IgD-negative memory B cell (primary cell): ENCODE measurements around the gene HOXD12. TPM values are rescaled to one million over a fixed set of nuclear protein-coding genes. Genes with fewer than 3 reads are reported as not detected.

Experiments
- H3K27ac Mint-ChIP-seq, 3 donors: one replicate each; pipeline ENCODE4 v1.8.0; 2020 to 2022; ENCODE audit warnings: mild to moderate bottlenecking in 3 of 3, mixed read lengths in 3 of 3, moderate library complexity in 1 of 3
- H3K27me3 Mint-ChIP-seq: one replicate; pipeline ENCODE4 v1.8.0; 2021; ENCODE audit warnings: mixed read lengths
- H3K36me3 Mint-ChIP-seq: one replicate; pipeline ENCODE4 v1.8.0; 2020; ENCODE audit warnings: mild to moderate bottlenecking, mixed read lengths
- H3K4me1 Mint-ChIP-seq, 3 donors: one replicate each; pipeline ENCODE4 v1.8.0; 2020 to 2022; ENCODE audit warnings: mixed read lengths in 3 of 3, mild to moderate bottlenecking in 1 of 3
- H3K4me3 Mint-ChIP-seq, 4 donors: one replicate each; pipeline ENCODE4 v1.8.0; 2020 to 2022; ENCODE audit warnings: mild to moderate bottlenecking in 4 of 4, mixed read lengths in 4 of 4, moderate library complexity in 3 of 4
- H3K9me3 Mint-ChIP-seq, 3 donors: one replicate each; pipeline ENCODE4 v1.8.0; 2020 to 2021; ENCODE audit warnings: mixed read lengths in 3 of 3, mild to moderate bottlenecking in 1 of 3
- polyA plus RNA-seq: library from polyadenylated mRNA; unstranded; fragments of 300-500 nt; fragmentation: Illumina TruSeq; gene quantifications from one replicate; pipeline ENCODE4 v1.2.3, GENCODE V29; 2021

HOXD12 gene
- polyA plus RNA-seq, 1 donor from 2014 or later: not detected

DNA sequence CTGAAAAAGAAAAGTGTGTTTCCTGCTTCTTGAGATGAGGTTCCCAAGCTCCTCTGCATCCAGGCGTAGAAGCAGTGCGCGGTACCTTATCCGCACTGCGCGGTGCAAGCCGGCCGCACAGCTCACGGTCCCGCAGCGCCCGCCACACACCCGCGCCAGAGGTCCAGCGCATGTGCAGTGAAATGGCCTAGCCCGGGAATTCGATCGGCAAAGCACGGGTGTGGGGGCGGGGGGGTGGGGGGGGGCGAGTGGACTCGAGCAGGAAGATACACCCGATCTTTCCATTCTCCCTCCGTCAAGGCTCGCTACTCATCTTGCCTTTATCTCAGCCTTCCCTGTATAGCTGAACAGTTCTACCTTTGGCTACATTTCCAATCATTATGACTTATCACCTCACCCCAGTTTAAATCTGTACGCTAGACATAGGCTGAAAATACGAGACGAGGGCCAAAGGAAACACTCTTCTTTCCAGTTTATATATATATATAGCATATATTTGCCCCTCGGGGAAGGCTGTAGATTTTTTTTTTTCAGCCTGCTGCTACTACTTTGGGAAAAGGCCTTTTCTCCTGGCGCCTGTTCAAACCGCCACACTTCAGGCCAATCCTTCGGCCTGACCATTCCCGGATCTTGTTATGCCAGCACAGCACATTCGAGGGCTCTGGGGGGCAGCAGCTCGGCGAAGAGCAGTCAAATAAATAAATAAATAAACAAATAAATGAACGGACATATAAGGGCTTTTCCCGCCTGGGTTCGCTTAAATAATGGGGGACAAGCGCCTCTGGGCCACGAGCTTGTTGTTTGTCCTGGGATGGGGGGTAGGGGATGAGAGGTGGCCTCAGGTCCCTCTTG, 40.3 kb downstream of the HOXD12 start:
- H3K4me3 Mint-ChIP-seq: peak overlapping the region; percentile 30 to 87 (median 56)
- peaks cover 0 to 17% (median 5%) of the 10 kb centered on the region in 3 donors for H3K9me3 Mint-ChIP-seq
- peaks cover 18 to 19% (median 18%) of the 10 kb centered on the region in 3 donors for H3K4me1 Mint-ChIP-seq
- H3K27me3 Mint-ChIP-seq: peaks cover 59% of the 10 kb centered on the region
- peak overlapping the region; percentile 20 to 76 (median 73) for H3K27ac Mint-ChIP-seq
- H3K36me3 Mint-ChIP-seq: peaks cover 7% of the 10 kb centered on the region

DNA sequence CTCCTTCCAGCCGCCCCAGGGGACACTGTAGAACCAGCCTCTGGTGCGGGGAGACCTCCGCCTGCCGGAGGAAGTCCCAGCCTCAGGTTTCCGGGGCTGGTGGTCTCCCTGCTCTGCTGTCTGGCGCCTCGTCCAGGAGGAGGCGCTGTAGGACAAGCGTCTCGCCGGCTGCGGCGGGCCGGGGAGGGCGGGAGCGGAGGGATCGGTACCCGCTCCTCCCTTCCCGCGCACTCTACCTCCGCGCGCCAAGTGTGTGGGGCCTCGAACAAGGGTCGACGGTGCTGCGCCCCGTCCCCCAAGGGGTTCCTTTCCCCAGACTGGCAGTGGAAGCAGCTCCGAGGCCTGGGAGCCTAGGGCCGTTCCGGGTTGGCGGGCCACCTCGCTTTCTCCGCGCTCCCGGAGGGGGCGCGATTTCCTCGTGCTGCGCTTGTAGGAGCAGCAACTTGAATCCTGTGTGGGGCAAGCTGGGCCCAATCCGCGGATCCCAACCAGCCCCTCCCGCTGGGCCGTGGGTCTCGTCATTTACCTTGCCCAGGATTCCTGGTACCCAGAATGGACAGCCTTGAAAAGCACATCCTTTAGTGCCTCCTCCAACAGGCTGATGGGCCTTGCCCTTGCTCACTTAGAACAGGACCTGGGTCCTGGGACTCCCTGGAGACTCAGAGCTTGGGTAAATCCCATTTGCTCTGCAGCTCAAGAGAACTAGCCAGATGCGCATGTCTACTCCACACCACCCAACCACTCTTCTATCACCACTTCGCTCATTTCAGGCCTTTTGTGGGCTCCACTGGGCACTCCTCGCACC, 41.1 kb downstream of the HOXD12 start:
- H3K4me1 Mint-ChIP-seq: peaks cover 12 to 17% (median 16%) of the 10 kb centered on the region in 3 donors
- H3K36me3 Mint-ChIP-seq: peaks cover 7% of the 10 kb centered on the region
- peak overlapping the region; percentile 48 to 84 (median 70) for H3K4me3 Mint-ChIP-seq
- peaks cover 56% of the 10 kb centered on the region for H3K27me3 Mint-ChIP-seq
- H3K27ac Mint-ChIP-seq: peak overlapping the region in 2 of 3 donors; percentile 16 to 76
- H3K9me3 Mint-ChIP-seq: peaks cover 0 to 17% (median 5%) of the 10 kb centered on the region in 3 donors

DNA sequence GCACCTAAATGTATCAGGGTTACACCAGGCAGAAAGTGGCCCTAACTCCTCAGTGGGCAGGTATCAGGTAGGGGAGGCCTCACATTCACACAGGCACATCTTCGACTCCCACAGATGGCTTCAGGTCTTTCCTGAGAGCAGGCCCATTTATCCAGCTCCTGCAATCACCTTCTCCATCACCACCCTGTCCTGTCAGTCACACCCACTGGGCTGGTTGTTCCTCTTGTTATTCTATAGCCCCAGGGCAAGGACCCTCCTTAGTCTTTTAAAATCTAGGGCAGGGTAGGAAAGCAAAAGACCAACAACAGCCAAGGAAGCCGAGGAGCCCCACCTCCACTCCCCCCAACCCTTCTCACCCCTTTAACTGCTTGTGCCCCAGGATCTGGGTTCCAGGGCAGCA, 42.7 kb downstream of the HOXD12 start:
- H3K4me1 Mint-ChIP-seq: peaks cover 12 to 13% (median 12%) of the 10 kb centered on the region in 3 donors
- H3K27me3 Mint-ChIP-seq: peaks cover 53% of the 10 kb centered on the region
- H3K4me3 Mint-ChIP-seq: no peak overlapping the region
- peaks cover 0 to 14% (median 5%) of the 10 kb centered on the region in 3 donors for H3K9me3 Mint-ChIP-seq
- H3K36me3 Mint-ChIP-seq: peaks cover 7% of the 10 kb centered on the region
- peak overlapping the region in 1 of 3 donors; percentile 16 for H3K27ac Mint-ChIP-seq

DNA sequence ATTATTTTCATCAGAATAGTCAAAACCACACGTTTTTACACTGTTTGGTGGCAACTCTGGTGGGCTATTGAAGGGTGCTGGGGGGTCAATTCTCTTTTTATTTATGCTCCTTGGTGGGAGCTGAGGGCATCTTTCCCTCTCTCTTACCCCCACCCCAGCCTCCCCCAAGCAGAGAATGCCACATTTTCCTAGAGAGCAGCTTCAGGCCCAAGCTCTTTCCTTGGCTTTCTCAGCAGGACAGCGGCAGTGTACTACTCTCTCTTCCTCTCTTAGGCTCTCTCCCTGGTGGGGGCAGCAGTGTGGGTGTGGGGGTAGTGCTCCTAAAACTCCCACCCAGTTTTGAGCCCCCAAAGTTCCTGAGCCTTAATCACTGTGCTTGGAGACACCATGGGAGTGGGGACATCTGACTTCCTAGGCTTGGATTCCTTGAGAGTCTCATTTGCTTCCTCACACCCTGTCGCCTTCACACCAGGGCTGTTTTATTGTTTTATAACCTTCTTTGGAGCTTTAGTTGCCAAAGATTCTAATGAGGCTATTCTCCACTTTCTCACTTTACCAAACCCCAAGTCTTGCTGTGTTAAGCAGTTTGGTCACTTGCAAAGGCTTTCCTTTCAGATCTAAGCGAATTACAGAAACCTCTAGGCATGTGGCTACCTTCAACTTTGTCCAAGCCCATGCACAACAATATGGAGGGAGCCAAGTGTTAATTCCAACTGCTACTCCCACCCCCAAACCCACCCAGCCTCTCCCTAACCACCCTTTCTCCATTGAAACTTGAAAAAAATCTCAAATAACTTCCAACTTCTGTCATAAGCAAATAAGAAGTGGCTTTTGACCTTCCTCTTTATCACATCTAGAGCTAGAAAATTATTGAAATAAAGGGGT, 45.7 kb downstream of the HOXD12 start:
- Mint-ChIP-seq H3K27ac (no peak overlapping the region), H3K4me1 (peaks cover 0 to 7% (median 6%) of the 10 kb centered on the region in 3 donors), H3K36me3 (peaks cover 6% of the 10 kb centered on the region), H3K4me3 (no peak overlapping the region), H3K27me3 (peaks cover 58% of the 10 kb centered on the region), H3K9me3 (peaks cover 0 to 7% (median 0%) of the 10 kb centered on the region in 3 donors)

DNA sequence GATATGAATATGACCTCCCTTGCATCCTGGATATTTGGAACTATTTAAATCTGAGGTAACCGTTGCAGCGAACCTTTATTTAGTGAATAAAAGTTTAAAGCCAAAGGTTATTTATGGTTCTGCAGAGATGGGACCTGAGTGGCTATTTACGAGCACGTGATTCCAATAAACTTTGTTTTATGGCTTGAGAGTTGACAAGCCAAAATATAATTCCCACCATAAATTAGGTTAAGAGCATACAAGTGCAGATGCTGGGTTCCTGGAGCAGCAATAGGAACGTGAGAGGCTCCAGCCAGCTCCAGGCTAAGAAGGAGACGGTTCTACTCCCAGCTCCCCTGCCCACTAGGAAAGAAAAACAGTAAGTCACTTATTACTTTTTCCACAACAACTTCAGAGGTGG, 46.5 kb downstream of the HOXD12 start:
- Mint-ChIP-seq H3K4me1 (peaks cover 0 to 4% (median 4%) of the 10 kb centered on the region in 3 donors), H3K9me3 (peaks cover 0 to 7% (median 0%) of the 10 kb centered on the region in 3 donors), H3K36me3 (peaks cover 5% of the 10 kb centered on the region), H3K27me3 (peaks cover 63% of the 10 kb centered on the region), H3K4me3 (no peak overlapping the region), H3K27ac (peak overlapping the region in 1 of 3 donors; percentile 76)

DNA sequence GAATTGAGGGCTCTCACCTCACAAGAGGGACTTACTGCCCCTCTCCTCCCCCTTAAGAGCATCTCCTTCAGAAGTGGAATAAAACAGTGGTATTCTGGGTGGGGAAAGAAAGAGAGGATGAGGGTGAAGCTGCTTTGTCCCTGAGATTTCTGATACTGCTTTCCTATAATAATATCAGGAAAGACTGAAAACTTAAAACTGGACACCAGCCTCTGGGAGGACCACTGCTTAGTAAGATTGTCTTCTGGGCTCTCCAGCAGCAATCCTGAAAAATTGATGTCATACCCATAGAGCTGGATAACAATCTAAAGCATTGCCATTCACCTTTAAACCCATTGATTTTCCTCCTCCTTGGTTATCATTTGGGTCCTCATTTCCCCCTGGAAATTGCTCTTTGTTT, 47.0 kb downstream of the HOXD12 start:
- peak overlapping the region in 2 of 3 donors; percentile 16 to 76 for H3K27ac Mint-ChIP-seq
- peaks cover 3% of the 10 kb centered on the region for H3K36me3 Mint-ChIP-seq

DNA sequence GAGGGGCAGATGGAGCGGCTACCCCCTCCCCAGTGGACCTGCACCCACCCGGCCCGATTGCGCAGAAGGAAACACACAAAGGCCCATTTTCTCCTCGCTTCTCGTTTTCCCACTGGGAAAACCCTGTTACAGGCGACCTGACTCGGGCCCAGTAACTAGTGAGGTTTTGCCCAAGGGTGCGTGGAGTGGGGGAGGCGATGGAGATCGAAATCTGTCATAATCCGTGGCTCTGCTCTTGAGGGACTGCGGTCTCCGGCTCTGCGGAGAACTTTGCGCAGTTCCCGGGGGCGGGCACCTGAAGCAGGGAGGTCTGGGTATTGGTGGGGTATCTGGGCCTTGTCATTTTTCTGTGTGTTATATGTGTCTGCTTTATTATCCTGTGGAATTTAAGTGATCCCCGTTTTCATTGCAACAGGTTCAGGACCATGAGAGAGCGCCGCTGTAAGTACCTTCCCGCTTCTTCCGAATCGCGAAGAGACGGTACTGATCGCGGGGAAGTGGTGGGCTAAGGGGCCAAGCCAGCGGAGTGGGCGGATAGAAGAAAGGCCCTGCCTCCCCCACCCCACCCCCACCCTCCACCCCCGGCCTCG, 47.7 kb downstream of the HOXD12 start:
- H3K27me3 Mint-ChIP-seq: peaks cover 65% of the 10 kb centered on the region
- H3K36me3 Mint-ChIP-seq: peaks cover 3% of the 10 kb centered on the region
- H3K4me1 Mint-ChIP-seq: peaks cover 0 to 2% (median 0%) of the 10 kb centered on the region in 3 donors
- H3K9me3 Mint-ChIP-seq: peaks cover 0 to 3% (median 0%) of the 10 kb centered on the region in 3 donors
- H3K4me3 Mint-ChIP-seq: no peak overlapping the region
- peak overlapping the region in 1 of 3 donors; percentile 16 for H3K27ac Mint-ChIP-seq

More for the DNA sequence above, 47.0 kb downstream of the HOXD12 start:
- Mint-ChIP-seq H3K4me3 (no peak overlapping the region), H3K9me3 (peaks cover 0 to 5% (median 0%) of the 10 kb centered on the region in 3 donors), H3K27me3 (peaks cover 64% of the 10 kb centered on the region), H3K4me1 (peaks cover 0 to 2% (median 0%) of the 10 kb centered on the region in 3 donors)

DNA sequence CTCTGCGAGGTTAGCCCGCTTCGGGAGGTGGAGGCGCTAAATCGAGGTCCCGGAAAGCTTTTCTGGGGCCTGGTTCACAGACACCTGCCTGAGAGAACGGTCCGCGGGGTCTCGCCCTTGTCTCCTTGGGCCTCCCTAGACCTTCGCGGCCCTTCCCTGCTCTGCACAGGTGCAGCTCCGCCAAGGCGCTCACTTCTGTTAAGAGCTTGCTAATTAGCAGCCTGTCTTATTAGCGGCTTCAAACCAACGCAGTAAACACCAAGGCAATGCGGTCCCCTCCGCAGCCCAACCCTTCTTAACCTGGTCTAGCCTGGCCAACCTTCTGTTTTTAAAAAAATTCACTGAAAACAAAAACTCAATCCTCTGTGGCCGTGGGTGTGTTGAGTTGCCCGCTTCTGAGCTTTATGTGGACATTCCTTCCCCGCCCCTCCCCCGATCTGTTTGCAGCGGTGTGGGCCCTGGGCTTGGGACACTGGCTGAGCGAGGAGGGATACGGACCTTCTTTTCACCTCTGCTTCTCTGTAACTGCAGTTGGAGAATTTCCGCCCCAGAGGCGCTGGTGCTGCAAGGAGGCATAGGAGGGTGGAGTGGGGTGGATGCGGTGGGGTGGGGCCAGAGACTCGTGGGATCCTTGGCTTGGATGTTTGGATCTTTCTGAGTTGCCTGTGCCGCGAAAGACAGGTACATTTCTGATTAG, 48.4 kb downstream of the HOXD12 start:
- no peak overlapping the region for H3K4me3 Mint-ChIP-seq

DNA sequence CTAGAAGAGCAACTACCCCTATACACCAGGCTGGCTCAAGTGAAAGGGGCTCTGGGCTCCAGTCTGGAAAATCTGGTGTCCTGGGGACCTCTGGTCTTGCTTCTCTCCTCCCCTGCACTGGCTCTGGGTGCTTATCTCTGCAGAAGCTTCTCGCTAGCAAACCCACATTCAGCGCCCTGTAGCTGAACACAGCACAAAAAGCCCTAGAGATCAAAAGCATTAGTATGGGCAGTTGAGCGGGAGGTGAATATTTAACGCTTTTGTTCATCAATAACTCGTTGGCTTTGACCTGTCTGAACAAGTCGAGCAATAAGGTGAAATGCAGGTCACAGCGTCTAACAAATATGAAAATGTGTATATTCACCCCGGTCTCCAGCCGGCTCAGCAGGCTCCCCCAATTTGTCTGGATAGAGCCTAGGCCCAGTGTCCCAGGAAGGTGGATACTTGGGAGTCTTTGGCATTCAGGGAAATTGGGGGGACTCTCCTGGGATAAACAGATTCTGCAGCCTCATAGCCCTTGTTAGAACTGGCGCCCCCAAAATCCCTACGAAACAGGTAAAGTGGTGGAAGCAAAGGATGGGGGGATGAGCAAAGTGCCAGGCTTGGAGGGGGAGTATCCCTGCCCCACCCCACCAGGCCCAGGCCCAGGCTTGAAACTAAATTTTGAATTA, 49.3 kb downstream of the HOXD12 start:
- Mint-ChIP-seq H3K4me3 (peak overlapping the region in 1 of 4 donors; percentile 51), H3K27ac (no peak overlapping the region), H3K27me3 (peaks cover 66% of the 10 kb centered on the region), H3K4me1 (peaks cover 0 to 2% (median 0%) of the 10 kb centered on the region in 3 donors), H3K36me3 (peaks cover 3% of the 10 kb centered on the region), H3K9me3 (peaks cover 0 to 3% (median 0%) of the 10 kb centered on the region in 3 donors)

More for the DNA sequence above, 48.4 kb downstream of the HOXD12 start:
- Mint-ChIP-seq H3K27me3 (peaks cover 70% of the 10 kb centered on the region), H3K9me3 (peaks cover 0 to 3% (median 0%) of the 10 kb centered on the region in 3 donors), H3K4me1 (peaks cover 0 to 2% (median 0%) of the 10 kb centered on the region in 3 donors), H3K27ac (no peak overlapping the region), H3K36me3 (peaks cover 3% of the 10 kb centered on the region)

DNA sequence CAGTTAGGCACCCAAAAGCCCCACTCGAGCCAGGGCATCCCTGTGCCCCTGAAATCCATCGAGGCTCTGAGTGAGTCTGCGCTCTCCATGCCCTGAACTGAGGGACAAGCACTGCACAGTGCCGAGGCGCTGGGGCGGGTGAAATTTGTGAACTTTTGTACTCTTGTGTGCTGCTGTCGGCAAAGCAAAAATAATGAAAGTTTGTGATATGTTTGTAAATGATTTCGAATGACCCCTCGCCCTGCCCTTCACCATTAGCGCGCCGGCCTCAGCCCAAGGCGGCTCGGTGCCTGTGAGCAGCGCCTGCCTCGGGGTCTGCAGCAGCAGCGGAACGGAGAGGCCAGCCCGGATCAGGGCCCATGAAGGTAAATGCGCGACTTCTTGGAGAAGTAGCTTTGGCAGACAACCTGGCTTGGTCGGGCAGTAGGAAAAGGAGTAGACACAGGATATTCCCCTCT, 49.9 kb downstream of the HOXD12 start:
- Mint-ChIP-seq H3K4me1 (peaks cover 0 to 2% (median 0%) of the 10 kb centered on the region in 3 donors), H3K27ac (no peak overlapping the region), H3K36me3 (no peaks in the 10 kb centered on the region), H3K9me3 (no peaks in the 10 kb centered on the region), H3K4me3 (peak overlapping the region in 1 of 4 donors; percentile 35), H3K27me3 (peaks cover 65% of the 10 kb centered on the region)

DNA sequence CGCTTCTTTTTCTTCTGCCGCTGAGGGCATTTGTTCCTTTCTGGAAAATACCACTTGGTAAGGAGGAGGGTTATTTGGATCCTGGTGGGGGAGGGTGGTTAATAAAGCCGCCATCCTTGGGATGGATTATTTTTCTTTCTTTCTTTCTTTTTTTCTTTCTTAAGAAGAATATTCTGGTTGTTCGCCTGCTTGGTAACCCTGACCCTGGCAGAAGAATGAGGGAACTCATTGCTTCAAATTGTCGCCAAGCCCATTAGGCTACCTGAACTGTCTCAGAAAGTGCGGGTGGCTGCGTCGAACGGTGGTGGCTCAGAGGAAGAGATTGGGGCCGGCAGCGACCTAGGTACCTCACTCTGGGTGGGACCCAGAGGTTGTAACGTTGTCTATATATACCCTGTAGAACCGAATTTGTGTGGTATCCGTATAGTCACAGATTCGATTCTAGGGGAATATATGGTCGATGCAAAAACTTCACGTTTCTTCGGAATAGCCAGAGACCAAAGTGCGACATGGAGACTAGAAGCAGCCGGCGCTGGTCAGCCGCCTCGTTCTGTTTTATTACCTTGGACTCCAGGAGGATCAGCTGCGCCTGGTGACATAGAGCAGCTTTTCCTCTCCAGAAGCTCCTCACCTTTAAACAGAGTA, 50.5 kb downstream of the HOXD12 start:
- Mint-ChIP-seq H3K27me3 (peaks cover 60% of the 10 kb centered on the region), H3K4me1 (peaks cover 0 to 2% (median 0%) of the 10 kb centered on the region in 3 donors), H3K9me3 (no peaks in the 10 kb centered on the region), H3K36me3 (no peaks in the 10 kb centered on the region), H3K4me3 (peak overlapping the region in 1 of 4 donors; percentile 35), H3K27ac (peak overlapping the region; percentile 34 to 89 (median 48))

DNA sequence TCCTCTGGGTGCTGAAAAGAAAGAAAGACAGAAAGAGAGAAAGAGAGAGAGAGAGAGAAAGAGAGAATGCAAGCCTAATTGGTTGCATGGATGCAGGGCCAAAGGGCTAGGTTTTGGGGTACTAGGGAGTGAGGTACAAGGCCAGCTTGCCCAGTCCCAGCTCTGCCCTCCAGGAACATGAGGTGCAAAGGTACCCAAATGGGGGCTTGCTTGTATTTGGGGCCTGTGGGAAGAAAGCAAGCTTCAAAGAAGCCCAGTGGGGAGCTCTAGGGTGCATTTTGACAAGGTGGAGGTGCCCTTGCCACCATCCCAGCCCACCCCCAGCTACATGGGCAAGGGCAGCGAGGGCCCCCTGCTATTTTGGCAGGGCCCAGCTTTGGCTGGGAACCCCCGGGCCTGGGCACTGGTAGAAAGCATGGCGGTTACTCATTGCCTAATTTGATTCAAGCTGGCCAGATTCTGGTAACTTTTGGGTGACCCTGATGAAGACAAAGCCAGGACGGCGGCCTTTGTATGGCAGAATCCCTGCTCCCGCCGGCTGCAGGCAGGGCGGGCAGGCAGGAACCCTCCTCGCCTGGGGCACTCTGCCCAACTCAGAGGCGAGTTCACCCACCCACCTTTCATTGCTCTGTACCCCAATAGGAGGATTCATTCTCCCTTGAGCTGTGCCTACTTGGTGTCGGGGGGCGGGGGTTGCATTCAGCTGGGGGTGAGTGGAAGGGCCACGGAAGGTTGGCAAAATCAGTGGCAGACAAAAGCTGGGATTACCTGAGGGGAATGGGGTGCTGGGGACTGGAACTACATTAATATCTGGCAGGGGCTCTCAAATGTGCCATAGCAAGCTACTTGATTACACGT, 51.2 kb downstream of the HOXD12 start:
- peaks cover 62% of the 10 kb centered on the region for H3K27me3 Mint-ChIP-seq
- no peaks in the 10 kb centered on the region for H3K9me3 Mint-ChIP-seq
- no peaks in the 10 kb centered on the region for H3K36me3 Mint-ChIP-seq
- H3K4me1 Mint-ChIP-seq: no peaks in the 10 kb centered on the region
- H3K4me3 Mint-ChIP-seq: peak overlapping the region in 1 of 4 donors; percentile 49
- H3K27ac Mint-ChIP-seq: peak overlapping the region in 2 of 3 donors; percentile 60 to 89
